HUES6 (cell line): ENCODE results near the gene ZBTB43.

Experiments
- H3K27ac ChIP-seq: 2 replicates; pipeline ENCODE4 v1.7.0; 2013; ENCODE audit warnings: low read depth, mild to moderate bottlenecking, low read length, inconsistent platforms
- H3K27me3 ChIP-seq: 2 replicates; pipeline ENCODE4 v1.6.1; 2013; ENCODE audit warnings: low read length; ENCODE audit not compliant: control insufficient read depth, insufficient read depth
- H3K36me3 ChIP-seq: 2 replicates; pipeline ENCODE4 v1.6.1; 2013; ENCODE audit warnings: low read length; ENCODE audit not compliant: control insufficient read depth, insufficient read depth
- H3K4me1 ChIP-seq: 2 replicates; pipeline ENCODE4 v1.6.1; 2013; ENCODE audit warnings: low read length; ENCODE audit not compliant: control insufficient read depth, insufficient read depth
- H3K4me3 ChIP-seq: 2 replicates; pipeline ENCODE4 v1.5.1; 2013; ENCODE audit warnings: low read depth, low read length
- H3K9ac ChIP-seq: one replicate; pipeline ENCODE4 v1.6.1; 2013; ENCODE audit warnings: mild to moderate bottlenecking, low read length
- H3K9me3 ChIP-seq: 2 replicates; pipeline ENCODE4 v1.6.1; 2013; ENCODE audit warnings: low read depth, low read length; ENCODE audit not compliant: control insufficient read depth, insufficient read depth

The ZBTB43 gene

DNA sequence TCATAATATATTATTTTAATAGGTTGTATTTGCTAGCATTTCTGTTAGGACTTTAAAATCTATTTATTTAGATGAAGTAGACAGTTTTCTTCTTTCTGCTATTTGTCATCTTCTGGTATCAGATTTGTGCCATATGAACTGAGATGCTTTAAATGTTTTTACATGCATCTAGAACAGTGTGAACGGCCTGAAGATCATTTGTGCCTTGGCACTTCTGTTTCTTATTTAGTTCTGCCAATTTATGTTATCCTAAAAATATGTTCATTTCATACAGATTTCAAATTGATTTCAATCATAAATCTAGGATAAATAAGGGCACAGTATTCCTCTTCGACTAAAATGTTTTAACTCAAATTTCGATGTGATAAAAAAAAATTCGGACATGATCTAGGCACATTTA is 71.7 kb downstream of the ZBTB43 start:
- Histone ChIP-seq H3K4me3 (no peak overlapping the region), H3K27ac (no peak overlapping the region), H3K4me1 (no peaks in the 10 kb centered on the region), H3K9ac (no peak overlapping the region), H3K9me3 (no peaks in the 10 kb centered on the region), H3K36me3 (peaks cover 22% of the 10 kb centered on the region), H3K27me3 (no peaks in the 10 kb centered on the region)

DNA sequence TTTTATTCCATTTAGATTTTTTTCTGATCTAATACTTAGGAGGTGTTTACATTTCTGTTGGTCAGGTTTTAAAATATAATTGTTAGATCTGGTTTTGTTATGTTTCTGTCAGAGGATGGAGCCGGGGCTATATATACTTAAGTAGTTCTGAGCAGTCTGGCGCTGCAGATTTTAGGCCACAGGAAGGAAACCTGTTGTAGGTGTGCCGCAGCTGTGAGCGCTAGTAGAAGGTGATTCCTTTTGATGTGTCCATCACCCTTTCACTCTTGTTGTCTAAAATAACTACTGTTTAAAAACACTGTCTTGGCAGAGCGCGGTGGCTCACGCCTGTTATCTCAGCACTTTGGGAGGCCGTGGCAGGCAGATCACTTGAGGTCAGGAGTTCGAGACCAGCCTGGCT is 72.6 kb downstream of the ZBTB43 start:
- Histone ChIP-seq H3K9me3 (no peaks in the 10 kb centered on the region), H3K9ac (no peak overlapping the region), H3K27ac (no peak overlapping the region), H3K4me3 (no peak overlapping the region), H3K36me3 (peaks cover 22% of the 10 kb centered on the region), H3K4me1 (no peaks in the 10 kb centered on the region), H3K27me3 (no peaks in the 10 kb centered on the region)

DNA sequence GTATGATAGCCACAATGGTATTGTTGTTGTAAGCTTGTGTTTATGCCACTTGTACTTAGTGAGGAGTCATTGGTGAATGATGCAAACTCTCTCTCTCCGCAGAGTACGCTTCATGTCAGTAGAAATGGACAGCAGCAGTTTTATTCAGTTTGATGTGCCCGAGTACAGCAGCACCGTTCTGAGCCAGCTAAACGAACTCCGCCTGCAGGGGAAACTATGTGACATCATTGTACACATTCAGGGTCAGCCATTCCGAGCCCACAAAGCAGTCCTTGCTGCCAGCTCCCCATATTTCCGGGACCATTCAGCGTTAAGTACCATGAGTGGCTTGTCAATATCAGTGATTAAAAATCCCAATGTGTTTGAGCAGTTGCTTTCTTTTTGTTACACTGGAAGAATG is 74.4 kb downstream of the ZBTB43 start:
- no peaks in the 10 kb centered on the region for H3K27me3 ChIP-seq
- H3K9ac ChIP-seq: no peak overlapping the region
- H3K9me3 ChIP-seq: no peaks in the 10 kb centered on the region
- peaks cover 28% of the 10 kb centered on the region for H3K36me3 ChIP-seq
- no peaks in the 10 kb centered on the region for H3K4me1 ChIP-seq
- no peak overlapping the region for H3K27ac ChIP-seq
- H3K4me3 ChIP-seq: no peak overlapping the region

DNA sequence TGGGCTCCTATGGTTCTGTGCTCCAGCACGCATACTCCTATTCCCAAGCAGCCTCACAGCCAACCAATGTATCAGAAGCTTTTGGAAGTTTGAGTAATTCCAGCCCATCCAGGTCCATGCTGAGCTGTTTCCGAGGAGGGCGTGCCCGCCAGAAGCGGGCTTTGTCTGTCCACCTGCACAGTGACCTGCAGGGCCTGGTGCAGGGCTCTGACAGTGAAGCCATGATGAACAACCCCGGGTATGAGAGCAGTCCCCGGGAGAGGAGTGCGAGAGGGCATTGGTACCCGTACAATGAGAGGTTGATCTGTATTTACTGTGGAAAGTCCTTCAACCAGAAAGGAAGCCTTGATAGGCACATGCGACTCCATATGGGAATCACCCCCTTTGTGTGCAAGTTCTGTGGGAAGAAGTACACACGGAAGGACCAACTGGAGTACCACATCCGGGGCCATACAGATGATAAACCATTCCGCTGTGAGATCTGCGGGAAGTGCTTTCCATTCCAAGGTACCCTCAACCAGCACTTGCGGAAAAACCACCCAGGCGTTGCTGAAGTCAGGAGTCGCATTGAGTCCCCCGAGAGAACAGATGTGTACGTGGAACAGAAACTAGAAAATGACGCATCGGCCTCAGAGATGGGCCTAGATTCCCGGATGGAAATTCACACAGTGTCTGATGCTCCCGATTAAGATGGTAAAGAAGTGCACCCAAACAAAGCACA is 75.5 kb downstream of the ZBTB43 start:
- H3K36me3 ChIP-seq: peaks cover 28% of the 10 kb centered on the region
- H3K4me1 ChIP-seq: no peaks in the 10 kb centered on the region
- no peak overlapping the region for H3K27ac ChIP-seq
- H3K27me3 ChIP-seq: no peaks in the 10 kb centered on the region
- no peaks in the 10 kb centered on the region for H3K9me3 ChIP-seq
- H3K9ac ChIP-seq: no peak overlapping the region
- no peak overlapping the region for H3K4me3 ChIP-seq

DNA sequence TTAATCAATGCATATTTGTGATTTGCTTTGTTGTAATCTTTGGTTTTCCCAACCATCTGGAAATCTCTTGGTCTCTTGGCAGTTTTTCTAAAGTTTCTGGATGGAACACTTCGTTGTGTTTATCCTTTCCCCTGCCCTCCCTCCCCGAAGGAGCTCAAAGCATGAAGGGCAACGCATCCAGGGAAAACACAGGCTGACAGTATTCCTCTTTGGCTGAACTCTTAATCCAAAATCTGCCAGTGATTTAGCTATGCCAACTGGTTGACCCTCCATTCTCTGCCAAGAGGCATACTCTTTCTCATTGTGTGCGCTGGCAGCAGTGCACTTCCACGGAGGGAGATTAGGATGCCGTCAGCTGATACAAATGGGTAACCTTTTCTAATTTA is 76.1 kb downstream of the ZBTB43 start:
- H3K9ac ChIP-seq: no peak overlapping the region
- H3K27me3 ChIP-seq: no peaks in the 10 kb centered on the region
- H3K4me3 ChIP-seq: no peak overlapping the region
- H3K9me3 ChIP-seq: no peaks in the 10 kb centered on the region
- H3K27ac ChIP-seq: no peak overlapping the region
- H3K4me1 ChIP-seq: peaks cover under 1% of the 10 kb centered on the region; the same call in 1 of the 2 replicates
- H3K36me3 ChIP-seq: peaks cover 28% of the 10 kb centered on the region

DNA sequence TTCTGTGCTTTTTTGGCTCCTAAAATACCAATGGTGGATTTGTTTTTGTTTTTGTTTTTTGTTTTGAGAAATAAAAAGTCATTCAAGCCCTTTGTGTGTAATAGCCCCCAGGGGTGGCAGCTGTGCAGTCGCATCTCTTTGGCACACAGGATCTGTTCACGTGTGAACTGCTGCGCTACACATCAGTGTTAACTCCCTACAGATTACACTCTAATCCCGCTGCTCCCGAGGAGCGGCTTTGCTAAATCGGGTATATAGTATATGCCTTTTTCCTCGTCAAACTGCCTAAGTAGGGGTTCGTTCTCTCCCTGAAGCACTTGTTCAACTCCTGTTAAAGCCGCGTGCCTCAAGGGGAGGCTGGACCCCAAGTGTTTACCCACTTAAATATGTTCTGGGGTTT is 77.9 kb downstream of the ZBTB43 start:
- H3K36me3 ChIP-seq: peaks cover 28% of the 10 kb centered on the region

DNA sequence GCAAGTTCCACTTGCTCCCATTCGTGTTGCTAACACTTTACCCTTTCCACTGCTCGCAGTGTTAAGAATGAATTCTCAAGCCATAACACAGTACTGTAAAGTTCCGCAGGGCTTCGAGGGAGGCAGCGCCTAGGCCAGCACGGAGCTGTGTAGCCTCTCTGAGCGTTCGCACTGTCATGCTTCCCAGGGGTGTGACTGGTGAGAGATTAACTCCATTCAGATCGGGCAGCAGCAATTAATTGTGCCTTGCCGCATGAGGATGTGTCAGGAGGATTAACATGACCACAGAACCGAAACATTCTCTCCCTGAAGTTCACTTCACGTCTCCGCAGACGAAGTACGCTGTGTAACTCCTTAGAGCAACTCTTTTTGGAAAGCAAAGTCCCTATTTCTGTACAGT is 78.8 kb downstream of the ZBTB43 start:
- Histone ChIP-seq H3K4me3 (no peak overlapping the region), H3K27me3 (no peaks in the 10 kb centered on the region), H3K36me3 (peaks cover 28% of the 10 kb centered on the region), H3K27ac (no peak overlapping the region), H3K4me1 (peaks cover 8% of the 10 kb centered on the region; the same call in 1 of the 2 replicates), H3K9me3 (no peaks in the 10 kb centered on the region), H3K9ac (no peak overlapping the region)

More for the DNA sequence above, 77.9 kb downstream of the ZBTB43 start:
- H3K9me3 ChIP-seq: no peaks in the 10 kb centered on the region
- H3K27me3 ChIP-seq: no peaks in the 10 kb centered on the region
- no peak overlapping the region for H3K4me3 ChIP-seq
- no peak overlapping the region for H3K9ac ChIP-seq
- no peak overlapping the region for H3K27ac ChIP-seq
- H3K4me1 ChIP-seq: peaks cover 8% of the 10 kb centered on the region; the same call in 1 of the 2 replicates

DNA sequence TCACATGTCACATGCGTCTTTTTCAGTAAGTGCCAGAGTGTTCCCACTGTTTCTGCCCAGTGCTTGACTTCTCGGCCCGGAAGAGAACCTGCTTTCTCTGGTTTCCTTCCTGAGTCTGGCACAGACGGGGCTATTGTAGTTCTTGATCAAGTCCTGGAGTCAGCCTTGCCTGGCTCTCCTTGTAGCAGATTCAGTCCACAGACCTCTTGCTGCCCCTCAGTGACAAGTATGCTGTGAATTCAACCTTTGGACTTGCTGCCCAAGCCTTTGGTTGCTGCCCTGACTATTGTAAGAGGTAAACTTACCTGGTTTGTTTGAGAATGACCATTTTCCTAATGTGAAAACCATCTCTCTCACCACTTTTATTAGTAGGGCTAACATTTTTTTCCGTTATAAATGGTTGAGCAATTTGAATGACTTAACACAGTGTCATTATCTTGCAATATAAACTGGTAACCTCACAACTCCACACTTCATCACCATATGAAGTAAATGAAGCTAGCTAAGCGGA is 80.3 kb downstream of the ZBTB43 start:
- H3K4me3 ChIP-seq: no peak overlapping the region
- peaks cover 15% of the 10 kb centered on the region for H3K36me3 ChIP-seq
- H3K27me3 ChIP-seq: no peaks in the 10 kb centered on the region
- H3K4me1 ChIP-seq: peaks cover 8% of the 10 kb centered on the region; the same call in 1 of the 2 replicates
- H3K9me3 ChIP-seq: no peaks in the 10 kb centered on the region
- H3K27ac ChIP-seq: no peak overlapping the region
- no peak overlapping the region for H3K9ac ChIP-seq

DNA sequence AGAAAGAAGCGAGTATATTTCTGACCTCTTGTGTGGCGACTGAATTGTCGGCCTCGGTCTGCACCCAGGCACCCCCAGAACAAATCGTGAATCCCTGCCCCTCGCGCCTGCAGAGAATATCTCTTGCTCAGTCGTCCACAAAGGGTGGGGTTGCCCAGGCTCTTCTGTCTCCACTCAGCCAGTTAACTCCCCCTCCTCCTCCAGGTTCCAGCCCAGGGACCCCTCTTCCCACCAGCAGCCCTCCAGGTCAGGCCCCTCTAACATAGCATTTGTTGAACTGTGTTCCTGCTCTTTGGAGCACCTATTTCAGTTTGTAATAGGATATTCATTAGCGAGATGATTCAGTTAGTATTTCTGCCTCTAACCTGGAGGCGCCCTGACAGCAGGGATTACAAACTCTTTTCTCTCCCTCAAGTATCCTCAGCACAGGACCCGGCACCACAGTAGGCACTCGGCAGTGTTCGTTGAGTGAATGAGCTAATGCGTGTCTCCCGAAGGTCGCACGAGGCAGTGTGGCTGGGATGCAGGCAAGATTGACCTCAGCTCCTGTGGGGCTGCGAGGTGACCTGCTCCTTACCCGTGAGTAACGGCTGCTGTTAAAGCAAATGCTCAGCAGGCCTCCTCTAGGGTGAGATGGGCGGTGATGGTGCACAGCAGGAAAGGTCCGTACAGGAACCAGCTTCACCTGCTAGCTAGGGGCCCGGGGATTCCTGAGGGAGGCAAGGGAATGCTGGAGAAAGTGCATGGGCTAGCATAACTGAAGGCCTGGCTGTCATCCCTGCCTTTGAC is 81.4 kb downstream of the ZBTB43 start:
- Histone ChIP-seq H3K9me3 (no peaks in the 10 kb centered on the region), H3K4me3 (no peak overlapping the region), H3K4me1 (peaks cover 8% of the 10 kb centered on the region; the same call in 1 of the 2 replicates), H3K36me3 (0 out of 2 replicates have a peak, but pooled peaks cover 6% of the 10 kb centered on the region), H3K27ac (no peak overlapping the region), H3K9ac (no peak overlapping the region), H3K27me3 (no peaks in the 10 kb centered on the region)

DNA sequence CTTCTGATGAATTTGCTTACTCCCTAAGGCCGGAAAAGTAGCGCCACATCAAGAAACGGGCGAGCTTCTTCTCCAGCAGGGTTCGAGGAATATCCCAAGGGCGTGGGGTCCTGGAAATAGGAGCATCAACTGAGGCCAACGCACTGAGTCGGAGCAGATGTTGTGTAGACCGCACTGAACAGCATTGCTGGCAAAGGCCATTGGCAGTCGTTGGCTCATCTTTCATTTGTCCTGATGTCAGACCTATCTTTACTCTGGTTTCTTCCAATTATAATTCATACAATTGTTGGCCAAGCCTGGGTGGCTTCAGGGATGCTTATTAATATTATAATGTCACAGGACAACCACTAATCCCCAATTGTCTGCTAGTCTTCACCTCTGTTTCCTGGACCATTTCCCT is 82.1 kb downstream of the ZBTB43 start:
- no peak overlapping the region for H3K9ac ChIP-seq
- H3K36me3 ChIP-seq: 0 out of 2 replicates have a peak, but pooled peaks cover 6% of the 10 kb centered on the region
- H3K9me3 ChIP-seq: no peaks in the 10 kb centered on the region
- no peaks in the 10 kb centered on the region for H3K27me3 ChIP-seq
- no peak overlapping the region for H3K4me3 ChIP-seq
- H3K4me1 ChIP-seq: peaks cover 8% of the 10 kb centered on the region; the same call in 1 of the 2 replicates
- no peak overlapping the region for H3K27ac ChIP-seq
